ENCODE measurements around the gene DDX41.
"Not testable (repeated sequence)": the region's sequence is repeated elsewhere in the genome, so short reads cannot be mapped to it uniquely, and the experiment has no call there.

- TF ChIP-seq EZH2 (IDR thresholded peaks at IDR 0.05; ENCODE audit: borderline replicate concordance, control insufficient read depth, low read depth, low read length); FOS (IDR thresholded peaks at IDR 0.05; ENCODE audit: borderline replicate concordance, extremely low read depth, insufficient read length); TAF1 (IDR thresholded peaks at IDR 0.05; ENCODE audit: borderline replicate concordance, low read depth, low read length); CTCF (IDR thresholded peaks at IDR 0.05 in 2 of 3, conservative IDR thresholded peaks at IDR 0.05 in 1 of 3; ENCODE audit: control insufficient read depth in 2 of 3, extremely low read depth in 1 of 3, insufficient read depth in 1 of 3, low read depth in 3 of 3, low read length in 3 of 3); ZZZ3 (IDR thresholded peaks at IDR 0.05; ENCODE audit: control insufficient read depth, insufficient read length, low read depth): not testable (repeated sequence)
- TF ChIP-seq, protein P1, sequence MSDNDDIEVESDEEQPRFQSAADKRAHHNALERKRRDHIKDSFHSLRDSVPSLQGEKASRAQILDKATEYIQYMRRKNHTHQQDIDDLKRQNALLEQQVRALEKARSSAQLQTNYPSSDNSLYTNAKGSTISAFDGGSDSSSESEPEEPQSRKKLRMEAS (IDR thresholded peaks at IDR 0.05; ENCODE audit: low read depth, low read length): not testable (repeated sequence)
Observed at GRCh38 chr5:177559446-177559941, 42.7 kb upstream of the DDX41 start.

All from GM12878 (cell line).